Upper lobe of left lung (tissue), 6 donors: Measurements from ENCODE around the gene MROH8. TPM values are rescaled to one million over a fixed set of nuclear protein-coding genes. Genes with fewer than 3 reads are reported as not detected.
A peak's percentile ranks its signal among the peaks of the same experiment; 100 is the strongest.

Experiments used
- ATAC-seq, 2 donors: fragments of 200-7000 bp; cut with Tn5 transposase; one replicate each; pipeline ENCODE4 v1.9.1; 2022; ENCODE audit warnings: mild to moderate bottlenecking in 2 of 2, moderate library complexity in 2 of 2; ENCODE audit not compliant: low FRiP score in 2 of 2
- DNase-seq, 2 donors: peaks; one replicate each; pipeline ENCODE4 v3.0.0-alpha.2; 2019 to 2020
- H3K27ac ChIP-seq, 4 donors: fragments of 200-600 bp; sonication (generic); one replicate each; pipeline ENCODE4 v1.5.1; 2016 to 2019
- H3K27me3 ChIP-seq, 4 donors: fragments of 200-600 bp; sonication (generic); one replicate each; pipeline ENCODE4 v1.5.1; 2017 to 2019
- H3K36me3 ChIP-seq, 4 donors: fragments of 200-600 bp; sonication (generic); one replicate each; pipeline ENCODE4 v1.5.1; 2016 to 2019
- H3K4me1 ChIP-seq, 4 donors: fragments of 200-600 bp; sonication (generic); one replicate each; pipeline ENCODE4 v1.5.1; 2018 to 2019
- H3K4me3 ChIP-seq, 4 donors: fragments of 200-600 bp; sonication (generic); one replicate each; pipeline ENCODE4 v1.5.1; 2017 to 2019; ENCODE audit warnings: mild to moderate bottlenecking in 2 of 4, moderate library complexity in 1 of 4
- H3K9me3 ChIP-seq, 4 donors: fragments of 200-600 bp; sonication (generic); one replicate each; pipeline ENCODE4 v1.5.1; 2018 to 2019
- EP300 ChIP-seq, 4 donors: sonication (generic); formaldehyde crosslinking; IDR thresholded peaks; one replicate each; pipeline ENCODE4 v1.5.1; 2017; ENCODE audit warnings: antibody characterized with exemption in 4 of 4, control low read depth in 2 of 4
- POLR2A ChIP-seq, 4 donors: fragments of 450-650 bp; IDR thresholded peaks; one replicate each; pipeline ENCODE4 v1.5.1; 2016 to 2017; ENCODE audit warnings: antibody characterized with exemption in 4 of 4, mild to moderate bottlenecking in 2 of 4
- POLR2AphosphoS5 ChIP-seq, 2 donors: sonication (generic); formaldehyde crosslinking; IDR thresholded peaks; one replicate each; pipeline ENCODE4 v1.5.1; 2017; ENCODE audit warnings: antibody characterized with exemption in 2 of 2
- WGBS, 2 donors: methylation state at CpG; one replicate each; pipeline ENCODE4 v1.1.5; 2017 to 2018; 5-methylcytosine and 5-hydroxymethylcytosine counted together
- total RNA-seq, 6 donors: library from RNA; depleted of rRNA in 4 of 6; stranded (reverse); fragments of >200 nt in 4 of 6; gene quantifications; one replicate each; pipeline versions ENCODE4 v1.1.0 to v1.2.1, GENCODE V29; 2016 to 2021
- TF ChIP-seq, protein P1 (sequence below), 6 experiments: fragments of 450-650 bp in 4 of 6; fragments of 200-600 bp in 2 of 6; sonication (generic) in 2 of 6; IDR thresholded peaks; one replicate each; pipeline ENCODE4 v1.5.1; 2016 to 2019; ENCODE audit warnings: antibody characterized with exemption in 6 of 6
- donor health status: DM: no; HTN: no; CAD: no; lungs with moderate emphysema.
- donor health status: DM: no; HTN: yes; CAD: no; lungs with severe emphysema.

MROH8 gene
- total RNA-seq, 6 donors from 2014 or later: 1.1 to 5.9 (median 2.2) TPM

- 73 to 78% methylated on average over 11 of the region's 11 CpGs for WGBS, 2 donors
- ATAC-seq (no peak), DNase-seq (no peak)
- peaks cover 8 to 18% (median 10%) of the 10 kb centered on the region in 4 donors for H3K4me1 ChIP-seq
- H3K4me3 ChIP-seq: peak overlapping the region in 3 of 4 donors; percentile 69 to 96 (median 95)
- H3K9me3 ChIP-seq: no peaks in the 10 kb centered on the region
- H3K27me3 ChIP-seq: no peaks in the 10 kb centered on the region
- H3K36me3 ChIP-seq: no peaks in the 10 kb centered on the region
- peak overlapping the region in 3 of 4 donors; percentile 39 to 84 (median 81) for H3K27ac ChIP-seq
- TF ChIP-seq POLR2AphosphoS5 (IDR thresholded peaks at IDR 0.05) (no peak), POLR2A (IDR thresholded peaks at IDR 0.05) (no peak), EP300 (IDR thresholded peaks at IDR 0.05) (no peak)
- TF ChIP-seq, protein P1, sequence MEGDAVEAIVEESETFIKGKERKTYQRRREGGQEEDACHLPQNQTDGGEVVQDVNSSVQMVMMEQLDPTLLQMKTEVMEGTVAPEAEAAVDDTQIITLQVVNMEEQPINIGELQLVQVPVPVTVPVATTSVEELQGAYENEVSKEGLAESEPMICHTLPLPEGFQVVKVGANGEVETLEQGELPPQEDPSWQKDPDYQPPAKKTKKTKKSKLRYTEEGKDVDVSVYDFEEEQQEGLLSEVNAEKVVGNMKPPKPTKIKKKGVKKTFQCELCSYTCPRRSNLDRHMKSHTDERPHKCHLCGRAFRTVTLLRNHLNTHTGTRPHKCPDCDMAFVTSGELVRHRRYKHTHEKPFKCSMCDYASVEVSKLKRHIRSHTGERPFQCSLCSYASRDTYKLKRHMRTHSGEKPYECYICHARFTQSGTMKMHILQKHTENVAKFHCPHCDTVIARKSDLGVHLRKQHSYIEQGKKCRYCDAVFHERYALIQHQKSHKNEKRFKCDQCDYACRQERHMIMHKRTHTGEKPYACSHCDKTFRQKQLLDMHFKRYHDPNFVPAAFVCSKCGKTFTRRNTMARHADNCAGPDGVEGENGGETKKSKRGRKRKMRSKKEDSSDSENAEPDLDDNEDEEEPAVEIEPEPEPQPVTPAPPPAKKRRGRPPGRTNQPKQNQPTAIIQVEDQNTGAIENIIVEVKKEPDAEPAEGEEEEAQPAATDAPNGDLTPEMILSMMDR (IDR thresholded peaks at IDR 0.05): no peak
These were observed 82.8 kb downstream of the MROH8 start for GRCh38 chr20:37096415-37097041.

DNA sequence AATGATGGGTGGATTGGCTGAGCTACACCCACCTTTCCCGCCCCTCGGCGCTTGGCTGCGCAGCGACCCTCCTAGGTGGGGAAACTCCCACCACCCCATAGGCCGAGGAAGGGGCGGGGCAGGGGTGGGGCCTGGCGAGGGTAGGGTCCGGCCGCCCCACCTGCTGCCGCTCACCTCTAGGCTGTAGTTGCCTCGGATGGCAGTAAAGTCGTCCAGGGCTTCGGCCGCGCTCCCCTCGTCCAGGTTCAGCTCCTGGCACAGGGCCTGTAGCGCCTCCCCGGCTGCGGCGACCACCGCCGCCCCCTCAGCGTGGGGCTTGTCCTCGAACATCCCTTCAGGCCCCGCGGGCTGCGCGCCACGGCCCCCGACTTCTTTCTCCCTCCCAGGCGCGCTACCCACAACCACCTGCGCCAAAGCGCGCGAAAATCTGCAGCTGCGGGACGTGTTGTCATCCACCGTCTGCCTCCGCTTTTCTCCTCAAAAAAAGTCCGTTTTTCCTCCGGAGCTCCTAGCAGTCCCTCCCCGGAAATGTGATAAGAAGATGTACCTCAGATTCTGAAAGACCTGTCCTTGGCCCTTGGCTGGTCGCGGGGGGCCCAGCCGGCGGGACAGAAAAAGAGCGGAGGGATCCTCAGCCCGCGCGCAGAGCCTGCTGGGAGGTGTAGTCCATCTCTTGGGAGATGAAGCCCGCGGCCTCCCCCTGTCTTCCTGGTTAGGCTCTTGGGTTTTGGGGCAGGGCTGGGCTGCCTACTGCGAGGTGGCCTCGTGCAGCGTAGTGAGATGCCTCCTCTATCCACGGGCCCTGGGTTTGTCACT, 83.5 kb downstream of the MROH8 start, which contains the start of gene RBL1:
RBL1 (minus strand) TSS at position 399 of the 816 bp plus-strand sequence; CDS start at position 330, 69 bp downstream.
- no peaks in the 10 kb centered on the region for H3K36me3 ChIP-seq
- ATAC-seq (peak; percentile 93 to 96), DNase-seq (peak; percentile 82 to 95)
- TF ChIP-seq, protein P1 (IDR thresholded peaks at IDR 0.05): peak in 4 of 6 experiments; percentile 11 to 63 (median 29)
- peak; percentile 42 to 72 for TF ChIP-seq POLR2AphosphoS5 (IDR thresholded peaks at IDR 0.05)
- TF ChIP-seq POLR2A (IDR thresholded peaks at IDR 0.05): peak in 2 of 4 donors; percentile 53 to 61
- peak in 1 of 4 donors; percentile 11 for TF ChIP-seq EP300 (IDR thresholded peaks at IDR 0.05)
- peak within 1 kb of the TSS; percentile 39 to 84 (median 66) for H3K27ac ChIP-seq
- H3K9me3 ChIP-seq: no peaks in the 10 kb centered on the region
- WGBS, 2 donors: 0% methylated on average over 22 to 50 of the region's 58 CpGs
- H3K27me3 ChIP-seq: no peaks in the 10 kb centered on the region
- H3K4me1 ChIP-seq: peaks cover 8 to 18% (median 10%) of the 10 kb centered on the region in 4 donors
- H3K4me3 ChIP-seq: peak within 1 kb of the TSS; percentile 69 to 96 (median 84)

DNA sequence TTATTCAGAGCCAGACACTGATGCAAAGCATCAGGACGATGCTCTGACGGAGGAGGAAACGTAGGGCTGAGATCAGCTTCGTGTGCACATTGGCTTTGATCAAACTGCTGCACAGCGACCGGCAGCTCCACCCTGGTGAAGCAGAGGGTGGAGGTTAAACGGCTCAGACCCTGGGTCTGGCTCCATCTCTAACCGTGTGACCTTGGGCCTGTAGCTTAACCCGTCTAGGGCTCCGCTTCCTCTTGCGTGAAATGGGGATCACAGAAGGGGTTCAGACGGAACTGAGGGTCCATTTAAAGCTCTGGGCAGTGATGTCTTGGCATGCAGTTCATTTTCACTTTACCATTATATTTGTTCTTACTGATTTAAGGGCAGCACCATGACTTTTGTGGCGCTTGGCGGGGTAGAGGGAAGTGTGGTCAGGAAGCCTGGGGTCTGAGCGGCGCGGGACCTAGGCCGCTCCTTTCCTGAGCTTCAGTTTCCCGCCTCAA, 84.2 kb downstream of the MROH8 start:
- Histone ChIP-seq H3K27ac (peak overlapping the region; percentile 39 to 84 (median 66)), H3K36me3 (no peaks in the 10 kb centered on the region), H3K9me3 (no peaks in the 10 kb centered on the region), H3K4me3 (peak overlapping the region; percentile 69 to 96 (median 84)), H3K27me3 (no peaks in the 10 kb centered on the region), H3K4me1 (peaks cover 8 to 18% (median 10%) of the 10 kb centered on the region in 4 donors)
- WGBS, 2 donors: 1 to 4% methylated on average over 15 to 19 of the region's 19 CpGs
- DNase-seq: no peak
- ATAC-seq: peak; percentile 55 to 62
- TF ChIP-seq EP300 (IDR thresholded peaks at IDR 0.05) (no peak), POLR2AphosphoS5 (IDR thresholded peaks at IDR 0.05) (no peak), POLR2A (IDR thresholded peaks at IDR 0.05) (no peak)
- TF ChIP-seq, protein P1 (IDR thresholded peaks at IDR 0.05): no peak

DNA sequence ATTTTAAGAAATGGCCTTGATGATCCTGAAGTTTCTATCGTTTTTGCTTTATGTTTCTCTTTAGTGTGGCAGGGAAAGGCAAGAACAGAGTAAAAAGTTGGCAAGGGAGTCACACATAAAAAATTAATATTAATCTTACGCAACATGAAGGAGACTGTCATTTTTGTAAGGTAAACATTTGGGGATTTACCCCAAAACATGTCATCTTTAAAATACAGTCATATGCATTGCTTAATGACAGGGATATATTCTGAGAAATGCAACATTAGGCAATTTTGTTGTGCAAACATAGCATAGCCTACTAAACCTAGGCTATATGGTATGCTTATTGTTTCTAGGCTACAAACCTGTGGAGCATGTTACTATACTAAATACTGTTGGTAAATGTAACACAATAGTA, 88.9 kb downstream of the MROH8 start:
- WGBS, 2 donors: 89% methylated on average over 2 of the region's 2 CpGs
- ATAC-seq: no peak
- H3K4me1 ChIP-seq: peaks cover 8 to 11% (median 10%) of the 10 kb centered on the region in 4 donors
- peaks cover 0 to 14% (median 4%) of the 10 kb centered on the region in 4 donors for H3K36me3 ChIP-seq
- no peaks in the 10 kb centered on the region for H3K27me3 ChIP-seq
- no peaks in the 10 kb centered on the region for H3K9me3 ChIP-seq
- H3K4me3 ChIP-seq: no peak overlapping the region
- no peak for DNase-seq
- TF ChIP-seq, protein P1 (IDR thresholded peaks at IDR 0.05): no peak
- TF ChIP-seq POLR2AphosphoS5 (IDR thresholded peaks at IDR 0.05) (no peak), EP300 (IDR thresholded peaks at IDR 0.05) (no peak), POLR2A (IDR thresholded peaks at IDR 0.05) (no peak)
- H3K27ac ChIP-seq: no peak overlapping the region
